Keratinocyte (primary cell): ENCODE results near the gene TMEM74B. TPM values are rescaled to one million over a fixed set of nuclear protein-coding genes. Genes with fewer than 3 reads are reported as not detected.

Experiments
- DNase-seq: peaks from one replicate; pipeline ENCODE4 v3.0.0-alpha.2; 2011; ENCODE audit warnings: low read depth, missing footprints, low spot score
- FAIRE-seq: peaks from 2 replicates; lab custom pipeline; 2011; peaks lifted over from hg19 to GRCh38; lab: Jason Lieb, UNC
- H2AFZ ChIP-seq: 2 replicates; pipeline ENCODE4 v1.6.0; 2012; ENCODE audit warnings: low read length, control low read depth, inconsistent platforms; ENCODE audit not compliant: control insufficient read depth
- H3K27ac ChIP-seq: 2 replicates; pipeline ENCODE4 v1.5.1; 2011; ENCODE audit warnings: low read length; ENCODE audit not compliant: control insufficient read depth, insufficient read depth
- H3K27me3 ChIP-seq: 3 replicates; pipeline ENCODE4 v1.6.0; 2011; ENCODE audit warnings: low read length; ENCODE audit not compliant: control insufficient read depth, insufficient read depth; ENCODE audit errors: extremely low read depth
- H3K36me3 ChIP-seq, 2 experiments: 2 replicates in 1 of 2; 3 replicates in 1 of 2; pipeline ENCODE4 v1.5.1; 2011; ENCODE audit warnings: low read length in 2 of 2, mild to moderate bottlenecking in 1 of 2; ENCODE audit not compliant: control insufficient read depth in 2 of 2, insufficient read depth in 2 of 2; ENCODE audit errors: extremely low read depth in 1 of 2
- H3K4me1 ChIP-seq: 3 replicates; pipeline ENCODE4 v1.5.1; 2011; ENCODE audit warnings: low read length; ENCODE audit not compliant: control insufficient read depth, insufficient read depth; ENCODE audit errors: extremely low read depth
- H3K4me2 ChIP-seq: 3 replicates; pipeline ENCODE4 v1.6.0; 2011; ENCODE audit warnings: low read depth, low read length; ENCODE audit not compliant: control insufficient read depth, insufficient read depth; ENCODE audit errors: extremely low read depth
- H3K4me3 ChIP-seq, 3 experiments: fragments of 200-600 bp in 1 of 3; sonication (generic) in 1 of 3; 2 replicates in 2 of 3; 3 replicates in 1 of 3; pipeline ENCODE4 v1.5.1; 2011 to 2016; ENCODE audit warnings: low read length in 3 of 3, mild to moderate bottlenecking in 3 of 3, control low read depth in 2 of 3, inconsistent platforms in 1 of 3, low read depth in 1 of 3, mixed read lengths in 1 of 3, mixed run types in 1 of 3, moderate library complexity in 1 of 3; ENCODE audit not compliant: control insufficient read depth in 2 of 3, insufficient read depth in 2 of 3; ENCODE audit errors: extremely low read depth in 1 of 3
- H3K79me2 ChIP-seq: 2 replicates; pipeline ENCODE4 v1.6.0; 2012; ENCODE audit warnings: low read length; ENCODE audit not compliant: control insufficient read depth, insufficient read depth
- H3K9ac ChIP-seq: 3 replicates; pipeline ENCODE4 v1.6.0; 2011; ENCODE audit warnings: low read length; ENCODE audit not compliant: control insufficient read depth, insufficient read depth; ENCODE audit errors: extremely low read depth
- H3K9me1 ChIP-seq: 3 replicates; pipeline ENCODE4 v1.6.0; 2011; ENCODE audit warnings: low read length; ENCODE audit not compliant: control insufficient read depth, insufficient read depth; ENCODE audit errors: extremely low read depth
- H3K9me3 ChIP-seq: 2 replicates; pipeline ENCODE4 v1.5.1; 2012; ENCODE audit warnings: low read depth, low read length; ENCODE audit not compliant: control insufficient read depth
- H4K20me1 ChIP-seq: 3 replicates; pipeline ENCODE4 v1.6.0; 2011; ENCODE audit warnings: low read length; ENCODE audit not compliant: control insufficient read depth, insufficient read depth; ENCODE audit errors: extremely low read depth
- EZH2 ChIP-seq: IDR thresholded peaks from one replicate; pipeline ENCODE4 v1.6.1; 2012; ENCODE audit warnings: inconsistent platforms, mild to moderate bottlenecking, low read length, moderate library complexity
- dilution Hi-C: fragments of 300-500 bp; cut with MboI; formaldehyde crosslinking; loops from one replicate; pipeline ENCODE4 v1.7.0; 2020; ENCODE audit warnings: low sequenced_read_pairs; ENCODE audit not compliant: extremely low pct_ligation_motif_present
- polyA plus RNA-seq, 5 experiments: library from polyadenylated mRNA; depleted of rRNA in 3 of 5; stranded (reverse) in 3 of 5; stranded (forward) in 1 of 5; unstranded in 1 of 5; fragments of >200 nt; gene quantifications; 1 replicate in 1 of 5; 2 replicates in 3 of 5; 3 replicates in 1 of 5; pipeline versions ENCODE4 v1.2.1 to v1.2.3, GENCODE V29; 2011 to 2012; ENCODE audit warnings: missing spikeins in 2 of 5, low read depth in 1 of 5, low replicate concordance in 1 of 5
- TF ChIP-seq, protein P1 (sequence below), 3 experiments: IDR thresholded peaks in 1 of 3; conservative IDR thresholded peaks in 1 of 3; optimal IDR thresholded peaks in 1 of 3; 2 replicates in 2 of 3; 3 replicates in 1 of 3; pipeline versions ENCODE3 to v1.5.1; 2011; ENCODE audit warnings: low read length in 3 of 3, mild to moderate bottlenecking in 3 of 3, moderate library complexity in 2 of 3, control low read depth in 1 of 3, inconsistent platforms in 1 of 3; ENCODE audit not compliant: insufficient read depth in 2 of 3; ENCODE audit errors: extremely low read depth in 1 of 3

Gene TMEM74B
- polyA plus RNA-seq, 1 donor (not counting 4 experiments of a cell fraction or from before 2014, with no cell fraction given), result 0.58 TPM

DNA sequence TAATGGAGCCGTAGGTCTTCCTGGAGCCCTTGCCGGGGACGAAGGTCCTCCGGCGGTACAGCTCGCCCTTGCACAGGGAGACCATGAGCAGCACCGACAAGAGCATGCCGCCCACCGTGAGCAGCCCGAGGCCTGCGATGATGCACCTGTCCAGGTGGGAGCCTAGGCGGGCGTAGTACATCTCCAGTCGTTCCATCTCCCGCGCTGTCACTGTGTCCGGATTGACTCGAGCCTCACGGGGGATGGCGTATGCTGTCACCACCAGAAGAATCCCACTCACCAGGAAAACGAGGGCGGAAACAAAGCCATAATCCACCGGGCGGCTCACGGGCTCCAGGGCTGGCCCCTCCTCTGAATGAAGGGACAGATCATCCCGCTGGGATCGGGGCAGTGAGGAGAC is 3.8 kb downstream of the TMEM74B start:
- dilution Hi-C loops, result no loop called here
- Histone ChIP-seq H3K79me2 (no peaks in the 10 kb centered on the region), H3K27me3 (peaks cover 32% of the 10 kb centered on the region), H3K4me3 (no peak overlapping the region), H3K4me2 (no peak overlapping the region), H3K9ac (no peak overlapping the region), H3K27ac (no peak overlapping the region), H3K9me3 (no peaks in the 10 kb centered on the region), H3K9me1 (peaks cover 3% of the 10 kb centered on the region), H2AFZ (no peak overlapping the region), H4K20me1 (no peaks in the 10 kb centered on the region), H3K36me3 (peaks cover 0 to 2% of the 10 kb centered on the region in 2 experiments), H3K4me1 (no peaks in the 10 kb centered on the region)
- FAIRE-seq (no peak), DNase-seq (no peak)
- no peak for TF ChIP-seq EZH2
- TF ChIP-seq, protein P1, sequence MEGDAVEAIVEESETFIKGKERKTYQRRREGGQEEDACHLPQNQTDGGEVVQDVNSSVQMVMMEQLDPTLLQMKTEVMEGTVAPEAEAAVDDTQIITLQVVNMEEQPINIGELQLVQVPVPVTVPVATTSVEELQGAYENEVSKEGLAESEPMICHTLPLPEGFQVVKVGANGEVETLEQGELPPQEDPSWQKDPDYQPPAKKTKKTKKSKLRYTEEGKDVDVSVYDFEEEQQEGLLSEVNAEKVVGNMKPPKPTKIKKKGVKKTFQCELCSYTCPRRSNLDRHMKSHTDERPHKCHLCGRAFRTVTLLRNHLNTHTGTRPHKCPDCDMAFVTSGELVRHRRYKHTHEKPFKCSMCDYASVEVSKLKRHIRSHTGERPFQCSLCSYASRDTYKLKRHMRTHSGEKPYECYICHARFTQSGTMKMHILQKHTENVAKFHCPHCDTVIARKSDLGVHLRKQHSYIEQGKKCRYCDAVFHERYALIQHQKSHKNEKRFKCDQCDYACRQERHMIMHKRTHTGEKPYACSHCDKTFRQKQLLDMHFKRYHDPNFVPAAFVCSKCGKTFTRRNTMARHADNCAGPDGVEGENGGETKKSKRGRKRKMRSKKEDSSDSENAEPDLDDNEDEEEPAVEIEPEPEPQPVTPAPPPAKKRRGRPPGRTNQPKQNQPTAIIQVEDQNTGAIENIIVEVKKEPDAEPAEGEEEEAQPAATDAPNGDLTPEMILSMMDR (optimal IDR thresholded peaks at IDR 0.05 in 1 of 3, IDR thresholded peaks at IDR 0.05 in 1 of 3, conservative IDR thresholded peaks at IDR 0.05 in 1 of 3; ENCODE audit: extremely low read depth in 1 of 3, insufficient read depth in 2 of 3, low read length in 3 of 3), result no peak

DNA sequence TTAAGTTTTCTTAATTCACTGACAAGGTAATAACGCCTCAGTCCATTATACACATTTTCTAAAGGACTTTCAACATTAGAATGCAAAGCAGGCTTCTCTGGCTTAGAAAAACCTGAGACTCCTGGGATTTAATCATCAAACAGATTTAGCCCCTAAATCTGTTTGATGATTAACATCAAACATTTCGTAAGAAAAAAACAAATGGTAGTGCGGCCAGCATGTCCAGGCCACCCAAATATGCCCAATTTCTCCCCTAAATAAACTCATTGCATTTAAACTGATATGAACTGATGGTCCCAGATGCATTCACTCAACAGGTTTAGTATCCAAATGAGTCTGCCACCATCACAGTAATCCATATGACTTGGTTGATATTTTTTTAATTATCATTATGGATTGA is 6.2 kb downstream of the TMEM74B start:
- peaks cover 3% of the 10 kb centered on the region for H3K9me1 ChIP-seq
- TF ChIP-seq, protein P1 (optimal IDR thresholded peaks at IDR 0.05 in 1 of 3, IDR thresholded peaks at IDR 0.05 in 1 of 3, conservative IDR thresholded peaks at IDR 0.05 in 1 of 3; ENCODE audit: extremely low read depth in 1 of 3, insufficient read depth in 2 of 3, low read length in 3 of 3), result no peak
- H3K36me3 ChIP-seq, result peaks cover 0 to 2% of the 10 kb centered on the region in 2 experiments
- no peak overlapping the region for H2AFZ ChIP-seq
- no peak overlapping the region for H3K4me2 ChIP-seq
- H3K9ac ChIP-seq, result no peak overlapping the region
- DNase-seq (no peak), FAIRE-seq (no peak)
- no peaks in the 10 kb centered on the region for H3K9me3 ChIP-seq
- H3K79me2 ChIP-seq, result no peaks in the 10 kb centered on the region
- no peak overlapping the region for H3K27ac ChIP-seq
- no peak overlapping the region for H3K4me3 ChIP-seq
- no peaks in the 10 kb centered on the region for H3K4me1 ChIP-seq
- H3K27me3 ChIP-seq, result peaks cover 15% of the 10 kb centered on the region
- dilution Hi-C loops, result no loop called here
- no peaks in the 10 kb centered on the region for H4K20me1 ChIP-seq
